Endodermal cell (in vitro differentiated cells): ENCODE data around the gene TRAPPC5. TPM values are rescaled to one million over a fixed set of nuclear protein-coding genes. Genes with fewer than 3 reads are reported as not detected.

ENCODE experiments used
- DNase-seq: peaks from one replicate; pipeline ENCODE4 v3.0.0-alpha.2; 2017
- H3K27ac ChIP-seq: 2 replicates; pipeline ENCODE4 v1.5.1; 2013; ENCODE audit warnings: mild to moderate bottlenecking, low read depth, low read length, moderate library complexity
- H3K27me3 ChIP-seq: 2 replicates; pipeline ENCODE4 v1.6.1; 2013; ENCODE audit warnings: mild to moderate bottlenecking, low read length, moderate library complexity; ENCODE audit not compliant: insufficient read depth, control insufficient read depth, poor library complexity, severe bottlenecking
- H3K36me3 ChIP-seq: 2 replicates; pipeline ENCODE4 v1.7.0; 2013; ENCODE audit warnings: mild to moderate bottlenecking, low read length, moderate library complexity; ENCODE audit not compliant: control insufficient read depth, insufficient read depth
- H3K4me1 ChIP-seq: one replicate; pipeline ENCODE4 v1.7.0; 2013; ENCODE audit warnings: low read length; ENCODE audit not compliant: control insufficient read depth, insufficient read depth
- H3K4me3 ChIP-seq: 2 replicates; pipeline ENCODE4 v1.5.1; 2013; ENCODE audit warnings: mild to moderate bottlenecking, low read length, moderate library complexity
- H3K9ac ChIP-seq: 2 replicates; pipeline ENCODE4 v1.6.1; 2013; ENCODE audit warnings: mild to moderate bottlenecking, low read length, moderate library complexity; ENCODE audit not compliant: poor library complexity, severe bottlenecking; ENCODE audit errors: extremely low read depth
- H3K9me3 ChIP-seq: 2 replicates; pipeline ENCODE4 v1.6.1; 2013; ENCODE audit warnings: mild to moderate bottlenecking, low read length, moderate library complexity; ENCODE audit not compliant: control insufficient read depth
- H3K27ac Mint-ChIP-seq: 2 replicates; pipeline ENCODE4 v1.8.0; 2020; ENCODE audit warnings: mixed read lengths
- H3K27me3 Mint-ChIP-seq: 2 replicates; pipeline ENCODE4 v1.8.0; 2021; ENCODE audit warnings: mild to moderate bottlenecking, mixed read lengths; ENCODE audit not compliant: insufficient read depth
- H3K36me3 Mint-ChIP-seq: 2 replicates; pipeline ENCODE4 v1.8.0; 2020; ENCODE audit warnings: low read depth, mixed read lengths
- H3K4me1 Mint-ChIP-seq: 2 replicates; pipeline ENCODE4 v1.8.0; 2020; ENCODE audit warnings: mixed read lengths
- H3K4me3 Mint-ChIP-seq: 2 replicates; pipeline ENCODE4 v1.8.0; 2020; ENCODE audit warnings: mild to moderate bottlenecking, moderate library complexity, mixed read lengths
- H3K9me3 Mint-ChIP-seq: 2 replicates; pipeline ENCODE4 v1.8.0; 2020; ENCODE audit warnings: mild to moderate bottlenecking, mixed read lengths
- WGBS, 2 experiments: methylation state at CpG; one replicate each; pipeline versions ENCODE4 v1.1.5 to v1.1.7; 2013; ENCODE audit warnings: missing lambda C conversion rate in 2 of 2, mixed read lengths in 1 of 2; ENCODE audit not compliant: insufficient coverage in 1 of 2, insufficient read length in 1 of 2; 5-methylcytosine and 5-hydroxymethylcytosine counted together
- total RNA-seq, 2 donors: library from RNA; stranded (reverse); fragmentation: NEBNext Ultra II Directional in 1 of 2; extraction: Animal tissue kit (Norgen Biotek cat#: 25700) in 1 of 2; gene quantifications; 2 replicates in 1 of 2; 3 replicates in 1 of 2; pipeline ENCODE4 v1.2.1, GENCODE V29; 2021
- TF ChIP-seq, protein P1 (sequence below): fragments of 200-600 bp; sonication (generic); conservative IDR thresholded peaks from 2 replicates; pipeline ENCODE4 v1.5.0; 2021; ENCODE audit warnings: antibody characterized with exemption, mild to moderate bottlenecking

The TRAPPC5 gene
- total RNA-seq, 2 donors from 2014 or later = 64.6 to 93.1 TPM

DNA sequence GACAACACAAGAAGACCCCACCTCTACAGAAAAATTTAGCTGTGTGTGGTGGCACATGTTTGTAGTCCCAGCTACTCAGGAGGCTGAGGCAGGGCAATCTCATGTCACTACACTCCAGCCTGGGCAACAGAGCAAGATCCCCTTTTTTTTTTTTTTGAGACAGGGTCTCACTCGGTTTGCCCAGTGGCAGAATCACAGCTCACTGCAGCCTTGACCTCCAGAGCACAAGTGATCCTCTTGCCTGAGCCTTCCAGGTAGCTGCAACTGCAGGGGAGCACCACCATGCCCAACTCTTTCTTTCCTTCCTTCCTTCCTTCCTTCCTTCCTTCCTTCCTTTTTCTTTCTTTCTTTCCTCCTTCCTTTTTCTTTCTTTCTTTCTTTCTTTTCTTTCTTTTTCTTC is 55.5 kb downstream of the TRAPPC5 start:
- Mint-ChIP-seq H3K9me3 (no peaks in the 10 kb centered on the region), H3K36me3 (no peaks in the 10 kb centered on the region), H3K27me3 (peaks cover 79% of the 10 kb centered on the region), H3K4me1 (no peaks in the 10 kb centered on the region), H3K27ac (no peak overlapping the region), H3K4me3 (no peak overlapping the region)
- DNase-seq = no peak
- H3K27ac ChIP-seq = no peak overlapping the region
- H3K9ac ChIP-seq = no peak overlapping the region
- 20 to 60% methylated on average over 1 of the region's 1 CpG for WGBS, 2 experiments
- peaks cover 64% of the 10 kb centered on the region for H3K27me3 ChIP-seq
- TF ChIP-seq, protein P1, sequence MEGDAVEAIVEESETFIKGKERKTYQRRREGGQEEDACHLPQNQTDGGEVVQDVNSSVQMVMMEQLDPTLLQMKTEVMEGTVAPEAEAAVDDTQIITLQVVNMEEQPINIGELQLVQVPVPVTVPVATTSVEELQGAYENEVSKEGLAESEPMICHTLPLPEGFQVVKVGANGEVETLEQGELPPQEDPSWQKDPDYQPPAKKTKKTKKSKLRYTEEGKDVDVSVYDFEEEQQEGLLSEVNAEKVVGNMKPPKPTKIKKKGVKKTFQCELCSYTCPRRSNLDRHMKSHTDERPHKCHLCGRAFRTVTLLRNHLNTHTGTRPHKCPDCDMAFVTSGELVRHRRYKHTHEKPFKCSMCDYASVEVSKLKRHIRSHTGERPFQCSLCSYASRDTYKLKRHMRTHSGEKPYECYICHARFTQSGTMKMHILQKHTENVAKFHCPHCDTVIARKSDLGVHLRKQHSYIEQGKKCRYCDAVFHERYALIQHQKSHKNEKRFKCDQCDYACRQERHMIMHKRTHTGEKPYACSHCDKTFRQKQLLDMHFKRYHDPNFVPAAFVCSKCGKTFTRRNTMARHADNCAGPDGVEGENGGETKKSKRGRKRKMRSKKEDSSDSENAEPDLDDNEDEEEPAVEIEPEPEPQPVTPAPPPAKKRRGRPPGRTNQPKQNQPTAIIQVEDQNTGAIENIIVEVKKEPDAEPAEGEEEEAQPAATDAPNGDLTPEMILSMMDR = no peak
- H3K4me1 ChIP-seq = no peaks in the 10 kb centered on the region
- no peaks in the 10 kb centered on the region for H3K36me3 ChIP-seq
- H3K9me3 ChIP-seq = no peaks in the 10 kb centered on the region
- no peak overlapping the region for H3K4me3 ChIP-seq

DNA sequence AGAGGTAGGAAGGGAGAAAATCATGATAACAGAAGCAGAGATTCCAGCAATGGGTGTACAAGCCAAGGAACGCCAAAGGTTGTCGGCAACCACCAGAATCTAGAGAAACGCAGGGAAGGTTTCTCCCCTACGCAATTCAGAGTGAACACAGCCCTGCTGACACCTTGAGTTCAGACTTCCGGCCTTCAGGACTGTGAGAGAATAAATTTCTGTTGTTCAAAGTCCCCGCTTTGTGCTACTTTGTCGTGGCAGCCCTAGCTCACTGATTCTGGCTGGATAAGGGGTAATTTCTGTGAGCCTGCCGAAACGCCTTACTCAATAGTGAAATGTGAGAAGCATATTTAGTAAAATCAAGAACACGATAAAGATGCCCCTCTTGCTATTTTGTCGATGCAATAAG is 56.6 kb downstream of the TRAPPC5 start:
- Mint-ChIP-seq H3K4me3 (no peak overlapping the region), H3K27ac (no peak overlapping the region), H3K27me3 (peaks cover 72% of the 10 kb centered on the region), H3K36me3 (no peaks in the 10 kb centered on the region), H3K9me3 (no peaks in the 10 kb centered on the region), H3K4me1 (no peaks in the 10 kb centered on the region)
- 87 to 90% methylated on average over 10 to 11 of the region's 11 CpGs for WGBS, 2 experiments
- Histone ChIP-seq H3K27ac (no peak overlapping the region), H3K9me3 (no peaks in the 10 kb centered on the region), H3K4me1 (no peaks in the 10 kb centered on the region), H3K36me3 (no peaks in the 10 kb centered on the region), H3K27me3 (peaks cover 53% of the 10 kb centered on the region), H3K4me3 (no peak overlapping the region), H3K9ac (no peak overlapping the region)
- no peak for DNase-seq
- TF ChIP-seq, protein P1 = no peak

Other genes starting within 250 kb of the TRAPPC5 start
- gene PEX11G, start 191.8 kb upstream of the TRAPPC5 start, total RNA-seq = 1 to 10 TPM; 2.6 to 3.0 TPM
- 10 to 100 TPM; 45.9 to 53.2 TPM for gene ZNF358, start 164.7 kb upstream of the TRAPPC5 start, total RNA-seq
- 10 to 100 TPM; 18.0 to 21.4 TPM for gene MCOLN1, start 158.2 kb upstream of the TRAPPC5 start, total RNA-seq
- gene PNPLA6, start 145.1 kb upstream of the TRAPPC5 start, total RNA-seq = 100 to 1,000 TPM in 1 of 2 donors, 10 to 100 TPM in 1; 86.1 to 124 TPM
- 10 to 100 TPM; 65.5 to 76.8 TPM for gene CAMSAP3, start 85.0 kb upstream of the TRAPPC5 start, total RNA-seq
- 10 to 100 TPM; 44.3 to 46.6 TPM for gene XAB2, start 51.3 kb upstream of the TRAPPC5 start, total RNA-seq
- 100 to 1,000 TPM; 149 to 182 TPM for gene PET100, start 51.0 kb upstream of the TRAPPC5 start, total RNA-seq
- gene PCP2, start 47.1 kb upstream of the TRAPPC5 start, total RNA-seq = under 1 TPM in 1 of 2 donors, not detected in 1; 0.55 TPM
- gene STXBP2, start 43.7 kb upstream of the TRAPPC5 start, total RNA-seq = 100 to 1,000 TPM; 119 to 126 TPM
- gene RETN, start 11.8 kb upstream of the TRAPPC5 start, total RNA-seq = not detected
- gene MCEMP1, start 3.7 kb upstream of the TRAPPC5 start, total RNA-seq = not detected
- gene FCER2, start 21.3 kb downstream of the TRAPPC5 start, total RNA-seq = not detected
- not detected for gene CLEC4G, start 51.3 kb downstream of the TRAPPC5 start, total RNA-seq
- gene CD209, start 66.7 kb downstream of the TRAPPC5 start, total RNA-seq = not detected
- gene CLEC4M, start 82.4 kb downstream of the TRAPPC5 start, total RNA-seq = not detected
- gene EVI5L, start 149.4 kb downstream of the TRAPPC5 start, total RNA-seq = 1 to 10 TPM; 6.4 to 9.2 TPM
- gene PRR36, start 193.6 kb downstream of the TRAPPC5 start, total RNA-seq = 10 to 100 TPM in 1 of 2 donors, 1 to 10 TPM in 1; 9.5 to 20.2 TPM
- 1 to 10 TPM; 2.8 to 3.4 TPM for gene LRRC8E, start 207.7 kb downstream of the TRAPPC5 start, total RNA-seq
- gene MAP2K7, start 223.0 kb downstream of the TRAPPC5 start, total RNA-seq = 10 to 100 TPM; 33.4 to 40.0 TPM
- 1 to 10 TPM in 1 of 2 donors, under 1 TPM in 1; 0.84 to 2.2 TPM for gene TGFBR3L, start 234.0 kb downstream of the TRAPPC5 start, total RNA-seq
- 10 to 100 TPM; 11.9 to 14.2 TPM for gene SNAPC2, start 239.5 kb downstream of the TRAPPC5 start, total RNA-seq
- 10 to 100 TPM; 60.1 to 87.2 TPM for gene CTXN1, start 245.3 kb downstream of the TRAPPC5 start, total RNA-seq